GM13976 (cell line): Measurements from ENCODE around the gene MAP1LC3B.

Experiments
- DNase-seq: peaks from one replicate; pipeline ENCODE4 v3.0.0; 2012; ENCODE audit warnings: low spot score
- in situ Hi-C: fragments of 300-500 bp; cut with MboI; formaldehyde crosslinking; loops from one replicate; pipeline ENCODE4 v1.12.0; 2022; ENCODE audit warnings: low sequenced_read_pairs, mixed read lengths, inconsistent platforms; ENCODE audit not compliant: unreplicated experiment
- TF ChIP-seq, protein P1 (sequence below): IDR thresholded peaks from 2 replicates; pipeline ENCODE4 v1.5.1; 2012; ENCODE audit warnings: borderline replicate concordance, mild to moderate bottlenecking; ENCODE audit not compliant: insufficient read depth; ENCODE audit errors: extremely low read depth, missing control alignments, control extremely low read depth

Gene MAP1LC3B

DNA sequence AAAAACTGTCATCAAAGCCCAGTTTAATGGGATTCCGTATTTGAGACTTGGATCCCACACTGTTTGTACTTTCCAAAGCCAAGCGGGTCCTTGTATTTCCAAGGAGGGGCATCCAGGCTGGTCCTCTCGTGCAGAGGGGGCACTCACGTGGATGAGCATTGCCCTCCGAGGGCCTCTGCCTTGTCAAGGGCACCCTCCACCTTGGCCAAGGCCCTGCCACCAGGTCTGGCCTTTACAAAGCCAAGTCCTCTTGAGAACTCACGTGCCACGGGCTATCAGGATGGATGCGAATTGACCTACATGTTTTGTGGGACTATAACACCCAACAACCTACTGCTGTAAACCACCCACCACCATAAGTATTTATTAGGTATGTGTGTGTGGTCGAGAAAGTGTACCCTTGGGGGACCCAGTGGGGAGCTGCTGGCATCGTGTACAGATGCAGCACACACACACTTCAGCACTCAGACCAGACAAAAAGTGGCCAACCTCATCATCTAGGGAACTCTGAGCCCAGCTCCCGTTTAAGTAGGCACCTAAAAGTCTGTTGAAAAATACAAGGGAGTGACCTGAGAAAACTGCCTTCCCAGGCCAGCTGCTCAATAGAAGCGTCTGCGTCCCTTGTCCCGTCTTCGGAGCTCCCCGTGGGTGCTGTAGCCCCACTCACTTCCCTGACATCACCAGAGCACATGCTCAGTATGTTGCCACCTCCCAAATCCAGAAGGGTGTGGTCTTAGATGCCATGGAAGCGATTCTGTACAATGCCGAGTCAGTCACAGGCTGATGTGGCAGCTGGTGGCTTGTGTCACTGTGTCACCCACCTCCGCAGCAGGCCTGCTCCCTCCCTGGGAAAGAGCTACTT, 12.9 kb downstream of the MAP1LC3B start:
- TF ChIP-seq, protein P1, sequence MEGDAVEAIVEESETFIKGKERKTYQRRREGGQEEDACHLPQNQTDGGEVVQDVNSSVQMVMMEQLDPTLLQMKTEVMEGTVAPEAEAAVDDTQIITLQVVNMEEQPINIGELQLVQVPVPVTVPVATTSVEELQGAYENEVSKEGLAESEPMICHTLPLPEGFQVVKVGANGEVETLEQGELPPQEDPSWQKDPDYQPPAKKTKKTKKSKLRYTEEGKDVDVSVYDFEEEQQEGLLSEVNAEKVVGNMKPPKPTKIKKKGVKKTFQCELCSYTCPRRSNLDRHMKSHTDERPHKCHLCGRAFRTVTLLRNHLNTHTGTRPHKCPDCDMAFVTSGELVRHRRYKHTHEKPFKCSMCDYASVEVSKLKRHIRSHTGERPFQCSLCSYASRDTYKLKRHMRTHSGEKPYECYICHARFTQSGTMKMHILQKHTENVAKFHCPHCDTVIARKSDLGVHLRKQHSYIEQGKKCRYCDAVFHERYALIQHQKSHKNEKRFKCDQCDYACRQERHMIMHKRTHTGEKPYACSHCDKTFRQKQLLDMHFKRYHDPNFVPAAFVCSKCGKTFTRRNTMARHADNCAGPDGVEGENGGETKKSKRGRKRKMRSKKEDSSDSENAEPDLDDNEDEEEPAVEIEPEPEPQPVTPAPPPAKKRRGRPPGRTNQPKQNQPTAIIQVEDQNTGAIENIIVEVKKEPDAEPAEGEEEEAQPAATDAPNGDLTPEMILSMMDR: no peak
- in situ Hi-C loops: no loop called here
- DNase-seq: peak; percentile 7

DNA sequence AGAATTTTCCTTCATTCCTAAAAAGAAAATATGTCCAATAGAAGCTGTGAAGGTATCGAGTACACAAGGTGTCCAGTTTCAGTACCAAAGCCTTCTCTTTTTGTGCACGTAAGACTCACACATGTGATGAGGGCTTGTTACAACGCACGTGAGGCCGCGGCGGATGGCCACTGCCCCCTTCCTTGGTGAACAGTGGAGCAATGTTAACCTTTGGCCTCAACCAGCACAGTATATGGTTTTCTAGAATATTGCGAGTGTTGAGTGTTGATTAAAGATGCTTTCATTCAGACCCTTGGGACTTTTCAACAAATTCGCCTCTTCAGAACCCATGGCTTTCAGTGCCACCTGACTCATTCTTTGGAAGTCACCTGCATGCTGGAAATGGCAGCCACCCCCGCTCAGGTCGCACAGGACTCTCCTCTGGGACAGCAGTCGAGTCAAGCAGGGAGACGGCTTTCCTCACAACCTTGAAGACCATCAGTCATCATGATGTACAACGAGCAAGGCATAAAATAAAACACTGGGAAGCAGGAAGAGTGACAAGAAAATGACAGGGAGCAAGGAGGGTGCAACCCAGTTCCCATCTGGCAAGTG, 14.5 kb downstream of the MAP1LC3B start:
- in situ Hi-C loops: no loop called here

DNA sequence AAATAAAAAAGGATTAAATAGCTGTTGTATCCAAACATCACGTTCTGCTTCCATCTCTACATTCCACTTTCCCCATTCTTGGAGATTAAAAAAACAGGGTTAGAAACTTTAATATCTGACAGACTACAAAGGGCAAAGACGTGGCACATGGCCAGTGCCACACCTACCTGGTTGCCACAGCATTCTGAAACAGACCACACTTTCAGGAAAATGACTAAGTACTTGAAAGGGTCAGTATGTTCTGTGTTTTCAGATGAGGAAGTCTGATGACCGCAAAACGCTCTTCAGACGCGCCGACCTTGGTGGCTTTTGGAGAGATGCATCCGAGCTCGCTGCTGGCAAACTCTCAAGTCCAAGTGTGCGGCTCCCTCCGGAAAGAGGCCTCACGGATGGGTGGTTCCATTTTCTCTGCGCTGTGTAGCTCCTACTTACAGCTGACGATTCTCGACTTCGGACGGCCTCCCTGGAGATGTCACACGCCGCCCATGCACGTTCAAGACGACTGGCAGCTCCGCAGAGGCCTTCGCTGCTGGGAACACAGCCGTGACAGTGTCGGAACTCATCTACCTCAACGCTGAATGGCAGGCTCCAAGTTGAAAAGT, 15.5 kb downstream of the MAP1LC3B start:
- in situ Hi-C loops: no loop called here
- no peak for DNase-seq
- TF ChIP-seq, protein P1: no peak

More for the DNA sequence above, 14.5 kb downstream of the MAP1LC3B start:
- peak; percentile 12 for DNase-seq
- TF ChIP-seq, protein P1: no peak

DNA sequence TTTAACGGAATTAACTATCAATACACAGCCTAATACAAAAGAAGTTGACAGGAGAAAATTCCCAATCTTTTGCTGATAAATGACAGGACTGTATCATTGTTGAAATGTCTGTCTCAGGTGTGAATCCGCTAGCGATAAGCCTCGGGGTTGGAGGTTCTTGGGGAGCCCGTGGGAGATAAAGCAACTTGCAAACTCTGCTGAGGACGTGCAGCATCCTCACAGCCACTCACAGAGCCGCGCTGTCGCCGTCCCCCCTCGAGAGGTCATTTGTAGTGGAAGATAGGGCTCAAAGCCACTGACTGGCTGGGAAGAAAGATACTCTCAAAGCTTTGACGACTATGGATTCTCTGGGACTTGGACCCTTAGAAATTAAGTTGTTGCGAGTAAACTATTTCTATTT, 17.0 kb downstream of the MAP1LC3B start:
- no peak for DNase-seq
- TF ChIP-seq, protein P1: no peak
- in situ Hi-C loops: no loop called here

DNA sequence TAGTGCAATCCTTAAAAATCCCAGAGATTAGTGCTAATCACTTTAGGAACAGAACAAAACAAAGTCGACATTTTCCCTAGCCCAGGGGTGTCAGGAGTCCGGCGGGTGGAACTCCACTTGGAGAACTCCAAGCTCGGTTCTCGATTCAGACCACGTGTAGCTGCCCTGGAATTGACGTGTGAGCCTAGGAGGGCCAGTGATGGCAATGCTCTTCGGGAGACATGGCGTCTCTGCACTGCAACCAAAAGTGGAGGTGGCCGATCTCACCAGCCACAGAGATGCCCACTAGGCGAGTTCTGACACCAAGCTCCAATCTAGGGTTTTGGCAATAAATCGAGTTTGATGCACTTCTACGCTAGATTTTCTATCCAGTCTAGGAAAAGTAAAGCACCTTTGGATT, 17.6 kb downstream of the MAP1LC3B start:
- TF ChIP-seq, protein P1: no peak
- in situ Hi-C loops: no loop called here
- no peak for DNase-seq

DNA sequence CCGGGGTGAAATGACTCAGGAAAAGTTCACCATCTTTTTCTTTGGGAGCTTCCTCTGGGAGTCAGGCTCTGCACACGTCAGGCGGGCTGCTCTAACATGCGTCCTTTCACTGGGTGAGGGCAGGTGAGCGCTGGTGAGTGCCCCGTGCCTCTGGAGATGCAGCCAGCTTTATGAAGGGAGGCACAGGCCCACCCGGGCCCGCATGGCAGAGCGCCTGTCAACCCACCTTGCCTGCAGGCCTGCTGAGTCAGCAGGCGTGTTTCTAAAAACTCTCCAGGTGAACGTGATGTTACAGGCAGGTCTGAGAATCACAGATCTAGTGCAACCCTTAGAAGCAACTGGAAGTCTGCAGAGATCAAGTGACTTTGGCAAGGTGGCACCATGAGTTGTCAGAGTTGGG, 18.4 kb downstream of the MAP1LC3B start:
- in situ Hi-C loops: no loop called here
- TF ChIP-seq, protein P1: no peak
- DNase-seq: no peak
